ENCODE data around the gene CHID1.

CHID1 gene

GRCh38 chr11:825366-826226 lies 85.0 kb downstream of the CHID1 start:
- DNase-seq (ENCODE audit: low read depth in 2 of 2) = no peak

- DNase-seq (ENCODE audit: low read depth in 2 of 2) = no peak
These were observed 85.7 kb downstream of the CHID1 start for GRCh38 chr11:824942-825341.

- no peak for DNase-seq (ENCODE audit: low read depth in 2 of 2)
These were observed 86.2 kb downstream of the CHID1 start for GRCh38 chr11:824292-824880.

- no peak for DNase-seq (ENCODE audit: low read depth in 2 of 2)
These were observed 86.9 kb downstream of the CHID1 start for GRCh38 chr11:823441-824291.

- no peak for DNase-seq (ENCODE audit: low read depth in 2 of 2)
These were observed 88.9 kb downstream of the CHID1 start for GRCh38 chr11:821512-822371.

GRCh38 chr11:820655-821511 lies 89.7 kb downstream of the CHID1 start:
- no peak for DNase-seq (ENCODE audit: low read depth in 2 of 2)

- peak; percentile 91 to 93 for DNase-seq (ENCODE audit: low read depth in 2 of 2)
These were observed 90.5 kb downstream of the CHID1 start for GRCh38 chr11:819943-820649.

GRCh38 chr11:819129-819931 lies 91.3 kb downstream of the CHID1 start:
- peak; percentile 86 to 90 for DNase-seq (ENCODE audit: low read depth in 2 of 2)

GRCh38 chr11:818396-819128 lies 92.0 kb downstream of the CHID1 start, which contains the start of gene PNPLA2:
Gene PNPLA2, plus strand, starts transcription at chr11:818914. Its CDS starts 805 bp downstream, at chr11:819719.
- no peak for DNase-seq (ENCODE audit: low read depth in 2 of 2)

Measured in stimulated activated CD8-positive, alpha-beta memory T cell treated with anti-CD3 and anti-CD28 coated beads, Interleukin-2, amount 100 ng/mL, for 48 hours (primary cell).